K562 (cell line): ENCODE data around the gene TXNRD2. TPM values are rescaled to one million over a fixed set of nuclear protein-coding genes. Genes with fewer than 3 reads are reported as not detected.

Experiments
- BMI1 ChIP-seq: fragments of 150-350 bp; IDR thresholded peaks from 2 replicates; pipeline ENCODE4 v1.6.1; 2014; ENCODE audit warnings: low read length
- CXXC5 ChIP-seq: fragments of 250-450 bp; sonication (Bioruptor Pico); IDR thresholded peaks from 2 replicates; pipeline ENCODE4 v1.8.0; 2022; ENCODE audit warnings: inconsistent platforms, mild to moderate bottlenecking, moderate library complexity
- FOXP1 ChIP-seq: sonication (generic); formaldehyde crosslinking; IDR thresholded peaks from 2 replicates; pipeline ENCODE4 v1.8.0; 2022; ENCODE audit warnings: mild to moderate bottlenecking, missing genetic modification reagents
- HOXB6 ChIP-seq: fragments of 250-450 bp; sonication (Bioruptor Pico); IDR thresholded peaks from 2 replicates; pipeline ENCODE4 v1.5.1; 2022; ENCODE audit warnings: mild to moderate bottlenecking, borderline replicate concordance
- LARP7 ChIP-seq: fragments of 450-650 bp; IDR thresholded peaks from 2 replicates; pipeline ENCODE4 v1.6.1; 2016
- MIER1 ChIP-seq: fragments of 450-650 bp; IDR thresholded peaks from 2 replicates; pipeline ENCODE4 v1.6.1; 2016; ENCODE audit warnings: antibody characterized with exemption, mild to moderate bottlenecking, low read depth
- NFRKB ChIP-seq: fragments of 450-650 bp; IDR thresholded peaks from 2 replicates; pipeline ENCODE4 v1.6.1; 2016; ENCODE audit warnings: low read depth
- NR2C1 ChIP-seq, 2 experiments: fragments of 450-650 bp; IDR thresholded peaks; 2 replicates each; pipeline ENCODE4 v1.6.1; 2017; ENCODE audit warnings: mild to moderate bottlenecking in 2 of 2, antibody characterized with exemption in 1 of 2, inconsistent platforms in 1 of 2, missing compliant biosample characterization in 1 of 2, missing genetic modification characterization in 1 of 2
- SRF ChIP-seq, 2 experiments: fragments of 250-450, 450-650 bp in 1 of 2; sonication (Bioruptor Pico) in 1 of 2; sonication (generic) in 1 of 2; formaldehyde crosslinking; IDR thresholded peaks; 2 replicates each; pipeline versions ENCODE4 v1.5.0 to v1.5.1; 2020 to 2022; ENCODE audit warnings: mild to moderate bottlenecking in 1 of 2, missing genetic modification reagents in 1 of 2
- ZBED1 ChIP-seq: IDR thresholded peaks from 2 replicates; pipeline ENCODE4 v1.6.1; 2014
- ZNF217 ChIP-seq: sonication (generic); formaldehyde crosslinking; IDR thresholded peaks from 2 replicates; pipeline ENCODE4 v1.8.0; 2022; ENCODE audit warnings: mild to moderate bottlenecking, missing genetic modification reagents
- ZNF347 ChIP-seq: fragments of 450-650 bp; formaldehyde crosslinking; IDR thresholded peaks from 2 replicates; pipeline ENCODE4 v1.4.0; 2020; ENCODE audit warnings: low read depth, mild to moderate bottlenecking, moderate library complexity
- polyA plus RNA-seq, 8 experiments: library from polyadenylated mRNA; depleted of rRNA in 4 of 8; stranded (reverse) in 5 of 8; unstranded in 3 of 8; fragments of >200 nt; fragmentation: Nextera tagmentation in 2 of 8; fragmentation: Illumina TruSeq in 1 of 8; extraction: Ambion mirVana in 2 of 8; extraction: Trizol in 1 of 8; gene quantifications; 2 replicates each; pipeline versions ENCODE4 v1.2.1 to v1.2.3, GENCODE V29; 2011 to 2014; ENCODE audit warnings: inconsistent platforms in 1 of 8, missing spikeins in 1 of 8
- total RNA-seq, 7 experiments: library from RNA; depleted of rRNA in 6 of 7; stranded (reverse); fragments of >200 nt in 6 of 7; fragmentation: Illumina TruSeq in 2 of 7; extraction: Trizol in 2 of 7; gene quantifications; 2 replicates each; pipeline versions ENCODE4 v1.2.1 to v1.2.3, GENCODE V29; 2011 to 2021; ENCODE audit warnings: low replicate concordance in 1 of 7
- TF ChIP-seq, protein P1 (sequence below): fragments of 250-450 bp; sonication (Bioruptor Pico); IDR thresholded peaks from 2 replicates; pipeline ENCODE4 v1.8.0; 2021; ENCODE audit warnings: mild to moderate bottlenecking, moderate library complexity
- TF ChIP-seq, protein P2 (sequence below): sonication (generic); formaldehyde crosslinking; IDR thresholded peaks from 2 replicates; pipeline ENCODE4 v1.8.0; 2022; ENCODE audit warnings: missing genetic modification reagents, mild to moderate bottlenecking, borderline replicate concordance
- TF ChIP-seq, protein P3 (sequence below): sonication (generic); formaldehyde crosslinking; IDR thresholded peaks from 2 replicates; pipeline ENCODE4 v1.8.0; 2022; ENCODE audit warnings: mild to moderate bottlenecking, missing genetic modification reagents
- TF ChIP-seq, protein P4 (sequence below): fragments of 250-450 bp; sonication (Bioruptor Pico); IDR thresholded peaks from 2 replicates; pipeline ENCODE4 v1.5.0; 2021; ENCODE audit warnings: mild to moderate bottlenecking, borderline replicate concordance

TXNRD2 gene
- total and polyA plus RNA-seq, 9 of the 15 experiments (the other 6 are each of a cell fraction or from before 2014, with no cell fraction given), result 3.3 to 80.2 (median 49.4) TPM

DNA sequence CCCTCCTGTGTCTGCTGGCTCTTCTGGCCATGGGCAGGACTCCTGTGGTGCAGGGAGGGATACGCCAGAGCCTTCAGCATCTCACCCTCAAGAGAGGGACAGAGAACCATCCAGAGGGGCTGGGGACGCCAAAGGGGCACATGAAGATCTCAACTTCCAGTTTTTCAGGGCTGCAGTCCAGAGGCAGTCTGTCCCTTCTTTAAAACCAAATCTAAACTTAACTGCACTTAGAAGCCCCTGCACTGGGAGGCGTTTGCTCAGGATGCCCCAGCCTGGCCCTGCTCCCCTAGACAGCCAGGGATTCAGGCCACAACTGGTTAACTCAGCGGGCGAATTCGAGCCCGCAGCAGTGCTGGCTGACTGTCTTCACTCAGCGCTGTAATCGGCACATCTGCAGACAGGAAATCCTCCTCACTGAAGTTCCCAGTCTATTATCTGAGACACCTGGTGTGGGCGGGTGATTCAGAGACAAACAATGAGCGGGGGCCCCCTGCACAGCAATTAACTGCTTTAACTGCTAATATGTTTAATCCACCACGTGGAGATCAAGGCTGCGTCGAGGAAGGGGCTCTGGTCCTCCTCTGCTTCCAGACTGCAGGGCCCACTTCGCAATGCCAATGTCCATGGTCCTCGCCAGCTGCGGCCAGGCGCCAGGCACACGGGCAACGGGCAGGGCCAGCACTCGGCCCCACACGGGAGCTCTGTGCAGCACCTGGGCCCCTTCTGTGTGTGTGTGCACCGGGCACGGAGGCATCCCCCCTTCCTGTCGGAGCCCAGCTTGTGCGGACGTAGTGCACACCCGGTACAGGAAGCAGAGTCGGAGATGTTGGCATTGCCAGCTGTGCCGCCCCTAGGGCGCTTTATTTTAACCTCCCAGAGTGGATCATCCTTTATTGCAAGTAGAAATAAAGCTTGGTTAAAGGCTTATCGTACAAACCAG is 50.0 kb downstream of the TXNRD2 start (continued):
- TF ChIP-seq HOXB6 (CRISPR knock-in tag) (no peak), ZBED1 (no peak), ZNF217 (CRISPR knock-in tag) (no peak), FOXP1 (CRISPR knock-in tag) (no peak), NR2C1 (IDR thresholded peaks at IDR 0.05) (no peak), NR2C1 (tag; IDR thresholded peaks at IDR 0.05) (peak; percentile 43; the same call in 1 of the 2 replicates), BMI1 (0 out of 2 replicates have a peak, but pooled peaks have one; percentile 29), NFRKB (no peak), ZNF347 (CRISPR knock-in tag) (no peak), SRF (CRISPR knock-in tag; IDR thresholded peaks at IDR 0.05) (peak; percentile 41 to 80; a peak in 2 of 4 replicates), MIER1 (peak; percentile 42), CXXC5 (CRISPR knock-in tag) (peak; percentile 93), LARP7 (no peak)
- TF ChIP-seq, protein P1, sequence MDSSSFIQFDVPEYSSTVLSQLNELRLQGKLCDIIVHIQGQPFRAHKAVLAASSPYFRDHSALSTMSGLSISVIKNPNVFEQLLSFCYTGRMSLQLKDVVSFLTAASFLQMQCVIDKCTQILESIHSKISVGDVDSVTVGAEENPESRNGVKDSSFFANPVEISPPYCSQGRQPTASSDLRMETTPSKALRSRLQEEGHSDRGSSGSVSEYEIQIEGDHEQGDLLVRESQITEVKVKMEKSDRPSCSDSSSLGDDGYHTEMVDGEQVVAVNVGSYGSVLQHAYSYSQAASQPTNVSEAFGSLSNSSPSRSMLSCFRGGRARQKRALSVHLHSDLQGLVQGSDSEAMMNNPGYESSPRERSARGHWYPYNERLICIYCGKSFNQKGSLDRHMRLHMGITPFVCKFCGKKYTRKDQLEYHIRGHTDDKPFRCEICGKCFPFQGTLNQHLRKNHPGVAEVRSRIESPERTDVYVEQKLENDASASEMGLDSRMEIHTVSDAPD (CRISPR knock-in tag), result no peak; the same call in 1 of the 2 replicates
- TF ChIP-seq, protein P2, sequence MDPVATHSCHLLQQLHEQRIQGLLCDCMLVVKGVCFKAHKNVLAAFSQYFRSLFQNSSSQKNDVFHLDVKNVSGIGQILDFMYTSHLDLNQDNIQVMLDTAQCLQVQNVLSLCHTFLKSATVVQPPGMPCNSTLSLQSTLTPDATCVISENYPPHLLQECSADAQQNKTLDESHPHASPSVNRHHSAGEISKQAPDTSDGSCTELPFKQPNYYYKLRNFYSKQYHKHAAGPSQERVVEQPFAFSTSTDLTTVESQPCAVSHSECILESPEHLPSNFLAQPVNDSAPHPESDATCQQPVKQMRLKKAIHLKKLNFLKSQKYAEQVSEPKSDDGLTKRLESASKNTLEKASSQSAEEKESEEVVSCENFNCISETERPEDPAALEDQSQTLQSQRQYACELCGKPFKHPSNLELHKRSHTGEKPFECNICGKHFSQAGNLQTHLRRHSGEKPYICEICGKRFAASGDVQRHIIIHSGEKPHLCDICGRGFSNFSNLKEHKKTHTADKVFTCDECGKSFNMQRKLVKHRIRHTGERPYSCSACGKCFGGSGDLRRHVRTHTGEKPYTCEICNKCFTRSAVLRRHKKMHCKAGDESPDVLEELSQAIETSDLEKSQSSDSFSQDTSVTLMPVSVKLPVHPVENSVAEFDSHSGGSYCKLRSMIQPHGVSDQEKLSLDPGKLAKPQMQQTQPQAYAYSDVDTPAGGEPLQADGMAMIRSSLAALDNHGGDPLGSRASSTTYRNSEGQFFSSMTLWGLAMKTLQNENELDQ (CRISPR knock-in tag), result no peak
- TF ChIP-seq, protein P3, sequence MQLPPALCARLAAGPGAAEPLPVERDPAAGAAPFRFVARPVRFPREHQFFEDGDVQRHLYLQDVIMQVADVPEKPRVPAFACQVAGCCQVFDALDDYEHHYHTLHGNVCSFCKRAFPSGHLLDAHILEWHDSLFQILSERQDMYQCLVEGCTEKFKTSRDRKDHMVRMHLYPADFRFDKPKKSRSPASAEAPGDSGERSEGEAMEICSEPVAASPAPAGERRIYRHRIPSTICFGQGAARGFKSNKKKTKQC (CRISPR knock-in tag), result no peak
- TF ChIP-seq, protein P4, sequence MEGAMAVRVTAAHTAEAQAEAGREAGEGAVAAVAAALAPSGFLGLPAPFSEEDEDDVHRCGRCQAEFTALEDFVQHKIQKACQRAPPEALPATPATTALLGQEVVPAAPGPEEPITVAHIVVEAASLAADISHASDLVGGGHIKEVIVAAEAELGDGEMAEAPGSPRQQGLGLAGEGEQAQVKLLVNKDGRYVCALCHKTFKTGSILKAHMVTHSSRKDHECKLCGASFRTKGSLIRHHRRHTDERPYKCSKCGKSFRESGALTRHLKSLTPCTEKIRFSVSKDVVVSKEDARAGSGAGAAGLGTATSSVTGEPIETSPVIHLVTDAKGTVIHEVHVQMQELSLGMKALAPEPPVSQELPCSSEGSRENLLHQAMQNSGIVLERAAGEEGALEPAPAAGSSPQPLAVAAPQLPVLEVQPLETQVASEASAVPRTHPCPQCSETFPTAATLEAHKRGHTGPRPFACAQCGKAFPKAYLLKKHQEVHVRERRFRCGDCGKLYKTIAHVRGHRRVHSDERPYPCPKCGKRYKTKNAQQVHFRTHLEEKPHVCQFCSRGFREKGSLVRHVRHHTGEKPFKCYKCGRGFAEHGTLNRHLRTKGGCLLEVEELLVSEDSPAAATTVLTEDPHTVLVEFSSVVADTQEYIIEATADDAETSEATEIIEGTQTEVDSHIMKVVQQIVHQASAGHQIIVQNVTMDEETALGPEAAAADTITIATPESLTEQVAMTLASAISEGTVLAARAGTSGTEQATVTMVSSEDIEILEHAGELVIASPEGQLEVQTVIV (CRISPR knock-in tag), result no peak
